ENCODE results near the gene SORCS3. TPM values are rescaled to one million over a fixed set of nuclear protein-coding genes. Genes with fewer than 3 reads are reported as not detected.

Gene SORCS3
- total and polyA plus RNA-seq, 2 of the 13 experiments (the other 11 are each of a cell fraction or from before 2014, with no cell fraction given) = 0.07 TPM; not detected in 1

GRCh38 chr10:105241254-105241653 lies 600.2 kb downstream of the SORCS3 start (continued):
- TF ChIP-seq ZBTB2 (CRISPR knock-in tag; IDR thresholded peaks at IDR 0.05; ENCODE audit: low read depth) (no peak), ZFP1 (CRISPR knock-in tag; IDR thresholded peaks at IDR 0.05) (no peak), SIN3A (IDR thresholded peaks at IDR 0.05; ENCODE audit: borderline replicate concordance, low read depth, low read length) (no peak), MATR3 (CRISPR knock-in tag; IDR thresholded peaks at IDR 0.05) (no peak), ZNF607 (CRISPR knock-in tag; IDR thresholded peaks at IDR 0.05; ENCODE audit: borderline replicate concordance) (no peak)

GRCh38 chr10:105243381-105243780 lies 602.3 kb downstream of the SORCS3 start:
- Histone ChIP-seq H3K36me3 (replicated peaks in 1 of 2; ENCODE audit: control insufficient read depth in 1 of 2, insufficient read depth in 2 of 2, low read length in 2 of 2) (no peaks in the 10 kb centered on the region), H3K79me2 (ENCODE audit: insufficient read depth, low read length) (no peaks in the 10 kb centered on the region), H3K27me3 (ENCODE audit: control insufficient read depth in 1 of 2, insufficient read depth in 2 of 2, low read length in 2 of 2) (no peaks in the 10 kb centered on the region), H2AFZ (ENCODE audit: low read length) (no peak overlapping the region), H3K4me1 (ENCODE audit: insufficient read depth, low read length) (no peaks in the 10 kb centered on the region), H3K27ac (ENCODE audit: extremely low read length, insufficient read depth, low read length) (no peak overlapping the region), H3K9ac (ENCODE audit: insufficient read depth, low read depth, low read length) (no peak overlapping the region), H3K4me3 (replicated peaks in 1 of 3; ENCODE audit: insufficient read depth in 1 of 3, low read depth in 2 of 3, low read length in 3 of 3) (no peak overlapping the region), H3K9me3 (ENCODE audit: low read length) (peaks cover 52% of the 10 kb centered on the region; the same call in 1 of the 2 replicates), H4K20me1 (ENCODE audit: insufficient read depth, low read length) (no peaks in the 10 kb centered on the region), H3K4me2 (ENCODE audit: low read depth, low read length) (no peak overlapping the region)
- intact Hi-C loops (cut with micrococcal nuclease; ENCODE audit: unreplicated experiment) = no loop called here
- DNase-seq (ENCODE audit: low spot score) (no peak), FAIRE-seq (no peak), ATAC-seq (no peak)
- CTCF ChIA-PET (ENCODE audit: low intra/inter-chr PET ratio, low total read pairs) = no interaction called here
- WGBS (ENCODE audit: low lambda C conversion rate) = 0% methylated on average over 2 of the region's 2 CpGs
- POLR2A ChIA-PET = no interaction called here
- BruUV-seq (replicated peaks) = no TSS peak
- in situ Hi-C loops (cut with HindIII; ENCODE audit: extremely low pct_ligation_motif_present, low pct_unique_long_range_greater_than_20kb) = no loop called here
- no peak for TF ChIP-seq ZNF12 (CRISPR knock-in tag; IDR thresholded peaks at IDR 0.05)
- no peak for TF ChIP-seq ZNF883 (CRISPR knock-in tag; IDR thresholded peaks at IDR 0.05; ENCODE audit: not compliant biosample characterization)
- no peak for TF ChIP-seq PRMT3 (CRISPR knock-in tag; IDR thresholded peaks at IDR 0.05; ENCODE audit: borderline replicate concordance, low read depth)
- no peak for TF ChIP-seq ZBTB49 (CRISPR knock-in tag; IDR thresholded peaks at IDR 0.05; ENCODE audit: borderline replicate concordance)

All from HepG2 (cell line).